HepG2 (cell line): ENCODE data around the gene PHC1. TPM values are rescaled to one million over a fixed set of nuclear protein-coding genes. Genes with fewer than 3 reads are reported as not detected.
A peak's percentile ranks its signal among the peaks of the same experiment; 100 is the strongest.

ENCODE experiments used
- AGO2 ChIP-seq: fragments of 200-400 bp; formaldehyde crosslinking; optimal IDR thresholded peaks from 2 replicates; pipeline ENCODE3; 2017; ENCODE audit warnings: mild to moderate bottlenecking, low read depth, low read length, moderate library complexity
- ARNT2 ChIP-seq: sonication (generic); formaldehyde crosslinking; IDR thresholded peaks from 2 replicates; pipeline ENCODE4 v1.8.0; 2022; ENCODE audit warnings: mild to moderate bottlenecking, low read depth, missing genetic modification reagents, moderate library complexity
- FOXJ3 ChIP-seq: sonication (generic); formaldehyde crosslinking; IDR thresholded peaks from 2 replicates; pipeline ENCODE4 v1.4.0; 2020; ENCODE audit warnings: missing genetic modification reagents, mild to moderate bottlenecking, borderline replicate concordance
- KAT7 ChIP-seq: IDR thresholded peaks from 2 replicates; pipeline ENCODE4 v1.6.1; 2018; ENCODE audit warnings: borderline replicate concordance, missing compliant biosample characterization
- NR2F6 ChIP-seq, 2 experiments: IDR thresholded peaks; 2 replicates each; pipeline ENCODE4 v1.6.1; 2016; ENCODE audit warnings: antibody characterized with exemption in 1 of 2, mild to moderate bottlenecking in 1 of 2
- PCBP2 ChIP-seq: fragments of 200-400 bp; formaldehyde crosslinking; optimal IDR thresholded peaks from 2 replicates; pipeline ENCODE3; 2018; ENCODE audit warnings: low read length, low read depth; ENCODE audit not compliant: poor library complexity, severe bottlenecking
- PHF20 ChIP-seq: sonication (generic); formaldehyde crosslinking; IDR thresholded peaks from 2 replicates; pipeline ENCODE4 v1.5.0; 2020; ENCODE audit warnings: mild to moderate bottlenecking, missing genetic modification reagents
- SP1 ChIP-seq, 2 experiments: fragments of 450-650 bp in 1 of 2; sonication (generic) in 1 of 2; formaldehyde crosslinking in 1 of 2; IDR thresholded peaks; 2 replicates each; pipeline versions ENCODE4 v1.4.0 to v1.6.1; 2016 to 2020; ENCODE audit warnings: missing genetic modification reagents in 1 of 2
- SSRP1 ChIP-seq: IDR thresholded peaks from 2 replicates; pipeline ENCODE4 v1.6.1; 2016; ENCODE audit warnings: control low read depth
- STAT5B ChIP-seq: sonication (generic); formaldehyde crosslinking; IDR thresholded peaks from 2 replicates; pipeline ENCODE4 v1.4.0; 2020; ENCODE audit warnings: missing genetic modification reagents
- TRIM24 ChIP-seq: sonication (generic); formaldehyde crosslinking; IDR thresholded peaks from 2 replicates; pipeline ENCODE4 v1.8.0; 2022; ENCODE audit warnings: mild to moderate bottlenecking, missing genetic modification reagents
- ZNF367 ChIP-seq: sonication (generic); formaldehyde crosslinking; IDR thresholded peaks from 2 replicates; pipeline ENCODE4 v1.4.0; 2020; ENCODE audit warnings: missing genetic modification reagents, borderline replicate concordance
- ZNF383 ChIP-seq: sonication (generic); formaldehyde crosslinking; IDR thresholded peaks from 2 replicates; pipeline ENCODE4 v1.4.0; 2020; ENCODE audit warnings: missing genetic modification reagents, mild to moderate bottlenecking, borderline replicate concordance
- ZNF44 ChIP-seq: sonication (generic); formaldehyde crosslinking; IDR thresholded peaks from 2 replicates; pipeline ENCODE4 v1.5.1; 2020; ENCODE audit warnings: mild to moderate bottlenecking, missing genetic modification reagents
- ZNF749 ChIP-seq: sonication (generic); formaldehyde crosslinking; IDR thresholded peaks from 2 replicates; pipeline ENCODE4 v1.8.0; 2022; ENCODE audit warnings: mild to moderate bottlenecking, missing genetic modification reagents, moderate library complexity, borderline replicate concordance
- polyA plus RNA-seq, 8 experiments: library from polyadenylated mRNA; depleted of rRNA in 3 of 8; stranded (reverse) in 7 of 8; unstranded in 1 of 8; fragments of >200 nt; fragmentation: Illumina TruSeq in 4 of 8; extraction: Trizol in 4 of 8; gene quantifications; 2 replicates each; pipeline versions ENCODE4 v1.2.1 to v1.2.3, GENCODE V29; 2011 to 2016; ENCODE audit warnings: low read depth in 4 of 8, missing spikeins in 1 of 8, mixed read lengths in 1 of 8; ENCODE audit not compliant: insufficient read depth in 1 of 8
- total RNA-seq, 5 experiments: library from RNA; depleted of rRNA; stranded (reverse); fragments of >200 nt; fragmentation: Illumina TruSeq; extraction: Trizol; gene quantifications; 2 replicates each; pipeline ENCODE4 v1.2.3, GENCODE V29; 2016; ENCODE audit warnings: low read depth in 1 of 5
- TF ChIP-seq, protein P1 (sequence below): sonication (generic); formaldehyde crosslinking; IDR thresholded peaks from 2 replicates; pipeline ENCODE4 v1.4.0; 2020; ENCODE audit warnings: mild to moderate bottlenecking, missing genetic modification reagents, borderline replicate concordance
- TF ChIP-seq, protein P2 (sequence below): sonication (generic); formaldehyde crosslinking; IDR thresholded peaks from 2 replicates; pipeline ENCODE4 v1.4.0; 2020; ENCODE audit warnings: mild to moderate bottlenecking, missing genetic modification reagents
- TF ChIP-seq, protein P3 (sequence below): sonication (generic); formaldehyde crosslinking; IDR thresholded peaks from 2 replicates; pipeline ENCODE4 v1.5.0; 2020; ENCODE audit warnings: missing genetic modification reagents
- TF ChIP-seq, protein P4 (sequence below): sonication (generic); formaldehyde crosslinking; IDR thresholded peaks from 2 replicates; pipeline ENCODE4 v1.5.0; 2020; ENCODE audit warnings: mild to moderate bottlenecking, low read depth, missing genetic modification reagents, borderline replicate concordance
- TF ChIP-seq, protein P5 (sequence below): sonication (generic); formaldehyde crosslinking; IDR thresholded peaks from 2 replicates; pipeline ENCODE4 v1.4.0; 2020; ENCODE audit warnings: missing genetic modification reagents

Gene PHC1
- total and polyA plus RNA-seq, 2 of the 13 experiments (the other 11 are each of a cell fraction or from before 2014, with no cell fraction given), result 9.4 to 35.0 TPM

DNA sequence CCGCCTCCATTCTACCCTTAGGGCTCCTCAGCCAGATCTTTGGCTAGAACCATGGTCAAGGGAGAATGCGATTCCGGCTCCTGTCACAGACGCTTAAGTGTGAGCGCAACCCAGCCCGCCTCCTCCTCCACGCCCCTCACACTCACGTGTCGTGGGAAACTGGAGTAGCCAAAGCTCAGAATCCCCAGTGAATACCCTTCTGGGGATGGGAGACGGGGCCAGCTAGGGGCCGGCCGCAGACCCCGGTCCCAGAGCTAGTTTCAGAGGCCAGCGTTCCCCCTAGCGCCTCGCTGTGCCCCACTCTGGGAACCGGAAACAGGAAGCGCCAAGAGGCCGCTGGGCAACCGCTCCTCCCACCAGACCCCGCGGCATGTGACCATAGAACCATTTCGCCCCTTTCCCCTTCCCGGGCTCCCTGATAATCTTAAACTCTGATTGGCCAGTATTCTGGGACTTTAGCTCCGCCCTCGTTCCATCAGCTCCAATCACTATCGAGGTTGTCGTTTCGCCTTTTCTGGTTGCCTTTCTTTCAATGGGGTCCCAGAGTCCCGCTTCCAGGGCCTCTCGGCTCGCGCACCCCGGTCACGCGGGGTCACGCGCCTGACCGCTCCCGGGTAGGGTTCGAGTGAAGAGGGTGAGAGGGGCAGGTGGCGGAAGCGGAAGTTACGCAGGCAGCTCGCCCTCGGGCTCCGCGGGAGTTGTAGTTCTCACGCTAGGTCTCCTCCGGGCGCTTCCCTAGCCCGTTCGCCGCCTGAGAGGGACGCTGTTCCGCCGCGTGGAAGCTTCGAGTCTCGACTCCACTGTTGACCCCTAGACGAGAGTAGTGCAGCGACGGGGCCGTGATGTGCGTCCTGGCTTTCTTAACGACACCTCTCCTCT lies 35.3 kb downstream of the PHC1 start, which contains the start of gene M6PR (continued):
- TF ChIP-seq NR2F6 (IDR thresholded peaks at IDR 0.05), result peak; percentile 82
- TF ChIP-seq NR2F6 (CRISPR knock-in tag; IDR thresholded peaks at IDR 0.05), result peak; percentile 84
- TF ChIP-seq, protein P1, sequence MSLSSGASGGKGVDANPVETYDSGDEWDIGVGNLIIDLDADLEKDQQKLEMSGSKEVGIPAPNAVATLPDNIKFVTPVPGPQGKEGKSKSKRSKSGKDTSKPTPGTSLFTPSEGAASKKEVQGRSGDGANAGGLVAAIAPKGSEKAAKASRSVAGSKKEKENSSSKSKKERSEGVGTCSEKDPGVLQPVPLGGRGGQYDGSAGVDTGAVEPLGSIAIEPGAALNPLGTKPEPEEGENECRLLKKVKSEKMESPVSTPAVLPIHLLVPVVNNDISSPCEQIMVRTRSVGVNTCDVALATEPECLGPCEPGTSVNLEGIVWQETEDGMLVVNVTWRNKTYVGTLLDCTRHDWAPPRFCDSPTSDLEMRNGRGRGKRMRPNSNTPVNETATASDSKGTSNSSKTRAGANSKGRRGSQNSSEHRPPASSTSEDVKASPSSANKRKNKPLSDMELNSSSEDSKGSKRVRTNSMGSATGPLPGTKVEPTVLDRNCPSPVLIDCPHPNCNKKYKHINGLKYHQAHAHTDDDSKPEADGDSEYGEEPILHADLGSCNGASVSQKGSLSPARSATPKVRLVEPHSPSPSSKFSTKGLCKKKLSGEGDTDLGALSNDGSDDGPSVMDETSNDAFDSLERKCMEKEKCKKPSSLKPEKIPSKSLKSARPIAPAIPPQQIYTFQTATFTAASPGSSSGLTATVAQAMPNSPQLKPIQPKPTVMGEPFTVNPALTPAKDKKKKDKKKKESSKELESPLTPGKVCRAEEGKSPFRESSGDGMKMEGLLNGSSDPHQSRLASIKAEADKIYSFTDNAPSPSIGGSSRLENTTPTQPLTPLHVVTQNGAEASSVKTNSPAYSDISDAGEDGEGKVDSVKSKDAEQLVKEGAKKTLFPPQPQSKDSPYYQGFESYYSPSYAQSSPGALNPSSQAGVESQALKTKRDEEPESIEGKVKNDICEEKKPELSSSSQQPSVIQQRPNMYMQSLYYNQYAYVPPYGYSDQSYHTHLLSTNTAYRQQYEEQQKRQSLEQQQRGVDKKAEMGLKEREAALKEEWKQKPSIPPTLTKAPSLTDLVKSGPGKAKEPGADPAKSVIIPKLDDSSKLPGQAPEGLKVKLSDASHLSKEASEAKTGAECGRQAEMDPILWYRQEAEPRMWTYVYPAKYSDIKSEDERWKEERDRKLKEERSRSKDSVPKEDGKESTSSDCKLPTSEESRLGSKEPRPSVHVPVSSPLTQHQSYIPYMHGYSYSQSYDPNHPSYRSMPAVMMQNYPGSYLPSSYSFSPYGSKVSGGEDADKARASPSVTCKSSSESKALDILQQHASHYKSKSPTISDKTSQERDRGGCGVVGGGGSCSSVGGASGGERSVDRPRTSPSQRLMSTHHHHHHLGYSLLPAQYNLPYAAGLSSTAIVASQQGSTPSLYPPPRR (CRISPR knock-in tag), result peak; percentile 65; the same call in 1 of the 2 replicates
- peak; percentile 89 for TF ChIP-seq PHF20 (CRISPR knock-in tag)
- no peak for TF ChIP-seq PCBP2
- TF ChIP-seq FOXJ3, result 0 out of 2 replicates have a peak, but pooled peaks have one; percentile 43
- TF ChIP-seq, protein P2, sequence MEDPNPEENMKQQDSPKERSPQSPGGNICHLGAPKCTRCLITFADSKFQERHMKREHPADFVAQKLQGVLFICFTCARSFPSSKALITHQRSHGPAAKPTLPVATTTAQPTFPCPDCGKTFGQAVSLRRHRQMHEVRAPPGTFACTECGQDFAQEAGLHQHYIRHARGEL (CRISPR knock-in tag), result no peak
- peak; percentile 53 for TF ChIP-seq ZNF749 (CRISPR knock-in tag)
- TF ChIP-seq, protein P3, sequence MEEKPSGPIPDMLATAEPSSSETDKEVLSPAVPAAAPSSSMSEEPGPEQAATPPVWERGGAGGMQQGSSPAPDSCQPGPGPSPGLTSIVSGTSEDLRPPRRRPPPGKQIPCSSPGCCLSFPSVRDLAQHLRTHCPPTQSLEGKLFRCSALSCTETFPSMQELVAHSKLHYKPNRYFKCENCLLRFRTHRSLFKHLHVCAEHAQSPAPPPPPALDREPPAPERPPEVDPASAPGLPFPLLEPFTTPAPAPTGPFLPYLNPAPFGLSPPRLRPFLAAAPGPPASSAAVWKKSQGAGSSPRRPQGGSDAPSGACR (CRISPR knock-in tag), result no peak; the same call in 1 of the 2 replicates
- TF ChIP-seq ZNF367 (CRISPR knock-in tag), result no peak
- TF ChIP-seq ZNF44, result peak; percentile 44; the same call in 1 of the 2 replicates
- no peak for TF ChIP-seq TRIM24 (CRISPR knock-in tag)
- TF ChIP-seq ZNF383 (CRISPR knock-in tag), result no peak
- no peak for TF ChIP-seq AGO2
- TF ChIP-seq ARNT2 (CRISPR knock-in tag), result peak; percentile 41; the same call in 1 of the 2 replicates
- TF ChIP-seq, protein P4, sequence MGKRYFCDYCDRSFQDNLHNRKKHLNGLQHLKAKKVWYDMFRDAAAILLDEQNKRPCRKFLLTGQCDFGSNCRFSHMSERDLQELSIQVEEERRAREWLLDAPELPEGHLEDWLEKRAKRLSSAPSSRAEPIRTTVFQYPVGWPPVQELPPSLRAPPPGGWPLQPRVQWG (CRISPR knock-in tag), result no peak
- TF ChIP-seq KAT7 (CRISPR knock-in tag), result no peak
- no peak; the same call in 1 of the 2 replicates for TF ChIP-seq SSRP1 (CRISPR knock-in tag)
- no peak for TF ChIP-seq SP1 (IDR thresholded peaks at IDR 0.05)
- 0 out of 2 replicates have a peak, but pooled peaks have one; percentile 20 for TF ChIP-seq SP1 (CRISPR knock-in tag; IDR thresholded peaks at IDR 0.05)
- TF ChIP-seq, protein P5, sequence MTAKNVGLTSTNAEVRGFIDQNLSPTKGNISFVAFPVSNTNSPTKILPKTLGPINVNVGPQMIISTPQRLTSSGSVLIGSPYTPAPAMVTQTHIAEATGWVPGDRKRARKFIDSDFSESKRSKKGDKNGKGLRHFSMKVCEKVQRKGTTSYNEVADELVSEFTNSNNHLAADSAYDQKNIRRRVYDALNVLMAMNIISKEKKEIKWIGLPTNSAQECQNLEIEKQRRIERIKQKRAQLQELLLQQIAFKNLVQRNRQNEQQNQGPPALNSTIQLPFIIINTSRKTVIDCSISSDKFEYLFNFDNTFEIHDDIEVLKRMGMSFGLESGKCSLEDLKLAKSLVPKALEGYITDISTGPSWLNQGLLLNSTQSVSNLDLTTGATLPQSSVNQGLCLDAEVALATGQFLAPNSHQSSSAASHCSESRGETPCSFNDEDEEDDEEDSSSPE (CRISPR knock-in tag), result peak; percentile 71; the same call in 1 of the 2 replicates
- TF ChIP-seq STAT5B (CRISPR knock-in tag), result no peak
